ENCODE measurements around the gene HS3ST2.

HS3ST2 gene

DNA sequence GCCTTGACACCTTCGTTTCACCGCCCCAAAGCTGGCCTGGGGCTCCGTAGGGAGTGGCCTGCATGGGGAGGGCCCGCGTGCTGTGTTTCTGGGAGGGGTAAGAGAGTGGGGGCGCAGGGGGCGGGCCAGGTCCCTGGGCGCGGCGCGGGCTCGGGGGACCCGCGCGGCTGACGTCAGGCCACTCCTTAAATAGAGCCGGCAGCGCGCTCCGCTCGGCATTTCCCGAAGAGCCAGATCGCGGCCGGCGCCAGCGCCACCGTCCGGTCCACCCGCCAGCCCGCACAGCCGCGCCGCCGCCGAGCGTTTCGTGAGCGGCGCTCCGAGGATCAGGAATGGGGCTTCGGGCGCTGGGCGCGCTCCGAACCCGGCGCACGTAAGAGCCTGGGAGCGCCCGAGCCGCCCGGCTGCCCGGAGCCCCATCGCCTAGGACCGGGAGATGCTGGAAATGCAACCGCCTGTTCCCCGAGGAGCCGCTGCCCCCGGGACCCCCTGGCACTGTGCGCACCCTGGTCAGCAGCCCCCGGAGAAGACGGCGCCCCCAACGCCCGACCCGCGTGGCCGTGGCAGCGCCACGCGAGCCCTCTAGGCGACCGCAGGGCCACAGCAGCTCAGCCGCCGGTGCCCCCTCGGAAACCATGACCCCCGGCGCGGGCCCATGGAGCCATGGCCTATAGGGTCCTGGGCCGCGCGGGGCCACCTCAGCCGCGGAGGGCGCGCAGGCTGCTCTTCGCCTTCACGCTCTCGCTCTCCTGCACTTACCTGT, at the start of gene HS3ST2:
HS3ST2 (plus strand) TSS at position 215 of the 763 bp plus-strand sequence; CDS start at position 664, 449 bp downstream.
- Histone ChIP-seq H3K4me3 (peak within 1 kb of the TSS; percentile 55 to 60), H3K27me3 (peaks cover 0 to 31% of the 10 kb centered on the region in 2 donors), H3K36me3 (no peaks in the 10 kb centered on the region), H3K27ac (peak within 1 kb of the TSS; percentile 11 to 41), H3K9me3 (no peaks in the 10 kb centered on the region), H3K4me1 (peaks cover 0 to 30% (median 24%) of the 10 kb centered on the region in 4 donors)
- DNase-seq, result peak; percentile 36 to 76
- intact Hi-C loops (cut with DNase I; ENCODE audit: low total_unique reads), result no loop called here
- TF ChIP-seq, protein P1, sequence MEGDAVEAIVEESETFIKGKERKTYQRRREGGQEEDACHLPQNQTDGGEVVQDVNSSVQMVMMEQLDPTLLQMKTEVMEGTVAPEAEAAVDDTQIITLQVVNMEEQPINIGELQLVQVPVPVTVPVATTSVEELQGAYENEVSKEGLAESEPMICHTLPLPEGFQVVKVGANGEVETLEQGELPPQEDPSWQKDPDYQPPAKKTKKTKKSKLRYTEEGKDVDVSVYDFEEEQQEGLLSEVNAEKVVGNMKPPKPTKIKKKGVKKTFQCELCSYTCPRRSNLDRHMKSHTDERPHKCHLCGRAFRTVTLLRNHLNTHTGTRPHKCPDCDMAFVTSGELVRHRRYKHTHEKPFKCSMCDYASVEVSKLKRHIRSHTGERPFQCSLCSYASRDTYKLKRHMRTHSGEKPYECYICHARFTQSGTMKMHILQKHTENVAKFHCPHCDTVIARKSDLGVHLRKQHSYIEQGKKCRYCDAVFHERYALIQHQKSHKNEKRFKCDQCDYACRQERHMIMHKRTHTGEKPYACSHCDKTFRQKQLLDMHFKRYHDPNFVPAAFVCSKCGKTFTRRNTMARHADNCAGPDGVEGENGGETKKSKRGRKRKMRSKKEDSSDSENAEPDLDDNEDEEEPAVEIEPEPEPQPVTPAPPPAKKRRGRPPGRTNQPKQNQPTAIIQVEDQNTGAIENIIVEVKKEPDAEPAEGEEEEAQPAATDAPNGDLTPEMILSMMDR (IDR thresholded peaks at IDR 0.05), result peak in 1 of 2 experiments; percentile 41

DNA sequence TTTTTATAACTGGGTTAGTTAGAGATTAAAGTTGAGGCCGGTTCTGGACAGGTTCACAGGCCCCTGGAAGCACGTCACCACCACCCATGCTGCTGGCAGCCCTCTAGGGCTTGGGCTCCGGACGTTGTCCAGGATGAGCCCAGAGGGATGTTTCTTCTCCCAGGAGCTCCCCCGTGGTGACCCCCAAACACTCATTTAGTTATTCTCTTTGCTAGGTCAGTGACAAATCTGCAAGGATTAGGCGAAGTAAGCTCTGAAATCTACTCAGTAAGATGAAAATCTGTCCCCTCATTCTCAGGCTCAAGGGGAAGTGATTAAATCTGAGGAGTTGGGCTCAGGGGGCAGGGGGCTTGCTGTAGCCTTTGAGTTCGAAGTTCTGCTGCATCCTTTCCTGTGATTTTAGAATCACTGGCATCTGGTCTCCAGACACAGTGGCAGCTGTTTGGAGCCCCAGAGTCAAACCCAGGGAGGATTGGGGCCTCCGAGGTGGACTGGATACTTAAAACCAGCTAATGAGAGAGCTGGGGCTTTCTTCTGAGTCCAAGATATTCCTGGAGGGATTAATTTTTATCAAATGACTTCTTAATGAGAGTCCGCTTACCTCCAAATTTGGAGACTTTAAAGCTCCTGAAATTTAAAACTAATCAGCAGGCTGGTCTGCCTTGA, 49.2 kb upstream of the HS3ST2 start:
- Histone ChIP-seq H3K27me3 (no peaks in the 10 kb centered on the region), H3K27ac (peak overlapping the region; percentile 60 to 67), H3K4me1 (peaks cover 0 to 27% (median 11%) of the 10 kb centered on the region in 4 donors), H3K4me3 (no peak overlapping the region), H3K36me3 (no peaks in the 10 kb centered on the region), H3K9me3 (no peaks in the 10 kb centered on the region)
- intact Hi-C loops (cut with DNase I; ENCODE audit: low total_unique reads), result no loop called here
- TF ChIP-seq, protein P1 (IDR thresholded peaks at IDR 0.05), result no peak
- DNase-seq, result no peak

DNA sequence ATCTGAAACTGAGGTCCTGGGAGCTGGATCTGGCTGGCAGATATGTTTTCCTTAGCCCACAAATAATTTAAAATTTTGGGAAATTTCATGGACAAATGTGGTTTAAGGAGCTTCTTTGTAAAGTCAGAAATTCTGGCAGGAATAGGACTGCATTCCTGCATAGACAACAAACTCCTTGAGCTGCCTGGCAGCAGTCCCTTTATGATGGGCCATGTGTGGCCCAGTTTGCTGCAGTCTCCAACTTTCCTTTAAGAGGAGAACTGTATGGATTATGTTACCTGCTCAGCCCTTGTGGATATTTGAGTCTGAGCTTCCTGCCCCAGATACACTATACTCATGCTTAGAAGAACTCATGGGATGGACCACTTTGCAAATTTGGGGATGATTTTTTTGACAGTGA, 48.5 kb upstream of the HS3ST2 start:
- Histone ChIP-seq H3K9me3 (no peaks in the 10 kb centered on the region), H3K4me1 (peaks cover 0 to 27% (median 11%) of the 10 kb centered on the region in 4 donors), H3K27ac (peak overlapping the region; percentile 60 to 67), H3K36me3 (no peaks in the 10 kb centered on the region), H3K4me3 (no peak overlapping the region), H3K27me3 (no peaks in the 10 kb centered on the region)
- intact Hi-C loops (cut with DNase I; ENCODE audit: low total_unique reads), result no loop called here
- TF ChIP-seq, protein P1 (IDR thresholded peaks at IDR 0.05), result no peak
- DNase-seq, result no peak

DNA sequence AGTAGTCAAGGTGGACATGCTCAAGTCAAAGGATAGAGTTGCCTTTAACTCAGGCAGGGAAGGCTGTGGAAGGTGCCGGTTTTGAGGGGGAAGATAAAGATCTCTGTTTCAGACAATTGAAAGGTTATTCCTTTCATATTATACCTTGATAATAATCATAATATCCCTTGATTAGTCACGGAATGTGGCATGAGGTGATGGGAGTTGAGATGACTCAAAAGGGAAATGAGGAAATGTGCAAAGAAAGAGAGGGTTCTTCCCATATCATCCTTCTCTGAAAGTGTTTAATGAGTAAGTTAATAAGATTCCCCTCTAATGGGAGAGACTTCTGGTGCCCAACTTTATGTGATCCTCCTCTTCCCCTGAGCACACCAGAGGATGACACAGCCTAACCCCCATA, 43.1 kb upstream of the HS3ST2 start:
- TF ChIP-seq, protein P1 (IDR thresholded peaks at IDR 0.05), result no peak
- H3K27me3 ChIP-seq, result no peaks in the 10 kb centered on the region
- peaks cover 0 to 1% (median 0%) of the 10 kb centered on the region in 4 donors for H3K4me1 ChIP-seq
- H3K36me3 ChIP-seq, result no peaks in the 10 kb centered on the region
- H3K4me3 ChIP-seq, result no peak overlapping the region
- H3K9me3 ChIP-seq, result no peaks in the 10 kb centered on the region
- no peak for DNase-seq
- intact Hi-C loops (cut with DNase I; ENCODE audit: low total_unique reads), result no loop called here
- H3K27ac ChIP-seq, result no peak overlapping the region

DNA sequence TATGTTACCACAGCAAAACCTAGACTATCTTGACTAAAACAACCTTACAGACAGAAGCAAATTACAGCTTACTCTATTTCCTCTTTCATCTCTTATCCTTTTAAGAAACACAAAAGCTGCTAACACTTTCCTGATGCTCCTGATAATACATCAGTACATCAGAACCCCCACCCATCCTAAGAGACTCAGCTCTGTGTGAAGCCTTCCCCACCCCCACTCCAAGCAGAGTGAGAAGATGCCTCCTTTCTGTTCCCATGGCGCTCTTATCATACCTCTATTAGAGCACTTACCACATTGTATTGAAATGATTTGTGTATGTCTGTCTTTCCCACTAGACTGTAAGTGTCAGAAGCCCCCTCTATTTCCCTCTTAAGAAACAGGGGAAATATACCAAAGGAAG, 42.4 kb upstream of the HS3ST2 start:
- Histone ChIP-seq H3K27ac (no peak overlapping the region), H3K4me1 (no peaks in the 10 kb centered on the region), H3K27me3 (no peaks in the 10 kb centered on the region), H3K9me3 (no peaks in the 10 kb centered on the region), H3K36me3 (no peaks in the 10 kb centered on the region), H3K4me3 (no peak overlapping the region)
- DNase-seq, result no peak
- intact Hi-C loops (cut with DNase I; ENCODE audit: low total_unique reads), result no loop called here
- TF ChIP-seq, protein P1 (IDR thresholded peaks at IDR 0.05), result no peak
